T-helper 22 cell (primary cell): ENCODE measurements around the gene AMN.

ENCODE experiments used
- DNase-seq: peaks from one replicate; pipeline ENCODE4 v3.0.0-alpha.2; 2020; ENCODE audit warnings: low read depth

Gene AMN

DNA sequence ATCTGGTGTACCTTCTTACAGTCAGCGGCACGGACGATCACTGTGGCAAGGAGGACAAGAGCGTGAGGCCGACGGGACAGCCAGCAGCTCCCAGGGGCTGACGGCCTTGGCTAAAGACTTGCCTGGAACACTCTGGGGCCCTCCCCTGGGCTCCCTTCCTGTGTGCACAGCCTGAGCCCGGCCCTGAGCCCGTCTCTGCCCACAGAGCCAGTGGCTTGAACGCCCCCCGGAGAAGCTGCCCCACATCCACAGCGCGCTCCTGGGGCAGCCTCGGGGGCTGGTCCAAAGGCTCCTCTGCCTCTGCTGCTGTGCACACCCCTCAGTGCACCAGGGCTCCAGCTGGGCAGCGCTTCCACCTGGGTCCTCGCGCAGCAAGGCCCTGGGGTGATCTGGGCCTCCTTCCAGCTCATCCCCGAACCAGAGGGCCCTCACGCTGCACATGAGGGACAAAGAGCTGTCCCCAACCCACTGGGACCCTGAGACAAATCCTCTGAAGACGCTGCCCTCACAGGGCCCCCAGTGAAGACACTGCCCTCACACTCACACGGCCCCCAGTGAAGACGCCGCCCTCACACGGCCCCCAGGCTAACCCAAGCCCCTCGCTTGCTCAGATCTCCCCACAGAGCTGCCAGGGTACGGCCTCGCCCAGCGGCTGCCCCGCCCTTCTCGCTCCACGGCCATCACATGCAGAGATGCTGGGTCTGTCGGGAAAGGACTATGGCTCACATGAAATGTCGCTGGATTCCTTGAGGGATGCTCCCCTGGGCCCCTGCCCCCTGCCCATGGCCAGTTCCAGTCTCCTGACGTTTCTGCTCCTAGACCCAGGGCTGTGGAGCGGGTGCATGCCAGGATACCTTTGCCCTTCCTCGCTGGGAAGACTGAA lies 22.2 kb downstream of the AMN start:
- DNase-seq: no peak

DNA sequence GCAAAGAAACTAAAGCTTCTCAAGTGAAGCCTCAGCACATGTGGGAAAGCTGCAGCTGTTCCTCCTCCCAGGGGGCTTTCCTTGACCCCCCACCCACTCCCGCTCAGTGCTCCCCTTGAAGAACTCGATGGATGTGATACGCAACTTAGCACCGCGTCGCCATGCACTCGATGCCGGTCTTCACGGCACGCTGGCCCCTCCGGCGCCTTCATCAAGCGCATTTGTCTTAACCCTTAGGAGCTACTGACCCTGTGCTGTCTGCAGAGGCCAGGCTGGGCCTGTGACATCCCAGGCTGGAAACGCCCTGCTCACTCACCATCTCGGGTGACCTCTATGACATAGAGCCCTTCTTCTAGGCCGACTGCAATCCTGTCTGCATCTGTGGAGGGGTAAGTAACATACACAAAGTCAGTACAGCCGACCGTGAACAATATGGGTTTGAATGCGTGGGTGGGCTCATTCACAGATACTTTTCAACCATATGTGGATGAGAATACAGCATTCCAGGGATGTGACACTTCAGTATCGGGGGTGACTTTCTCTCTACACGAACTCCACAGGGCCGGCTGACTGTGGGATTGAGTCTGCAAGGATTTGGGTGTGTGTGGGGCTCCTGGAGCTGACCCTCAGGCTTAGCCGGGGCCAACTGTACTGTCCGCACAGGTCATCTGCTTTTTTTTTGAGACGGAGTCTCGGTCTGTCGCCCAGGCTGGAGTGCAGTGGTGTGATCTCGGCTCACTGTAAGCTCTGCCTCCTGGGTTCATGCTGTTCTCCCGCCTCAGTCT lies 23.1 kb downstream of the AMN start:
- DNase-seq: no peak

DNA sequence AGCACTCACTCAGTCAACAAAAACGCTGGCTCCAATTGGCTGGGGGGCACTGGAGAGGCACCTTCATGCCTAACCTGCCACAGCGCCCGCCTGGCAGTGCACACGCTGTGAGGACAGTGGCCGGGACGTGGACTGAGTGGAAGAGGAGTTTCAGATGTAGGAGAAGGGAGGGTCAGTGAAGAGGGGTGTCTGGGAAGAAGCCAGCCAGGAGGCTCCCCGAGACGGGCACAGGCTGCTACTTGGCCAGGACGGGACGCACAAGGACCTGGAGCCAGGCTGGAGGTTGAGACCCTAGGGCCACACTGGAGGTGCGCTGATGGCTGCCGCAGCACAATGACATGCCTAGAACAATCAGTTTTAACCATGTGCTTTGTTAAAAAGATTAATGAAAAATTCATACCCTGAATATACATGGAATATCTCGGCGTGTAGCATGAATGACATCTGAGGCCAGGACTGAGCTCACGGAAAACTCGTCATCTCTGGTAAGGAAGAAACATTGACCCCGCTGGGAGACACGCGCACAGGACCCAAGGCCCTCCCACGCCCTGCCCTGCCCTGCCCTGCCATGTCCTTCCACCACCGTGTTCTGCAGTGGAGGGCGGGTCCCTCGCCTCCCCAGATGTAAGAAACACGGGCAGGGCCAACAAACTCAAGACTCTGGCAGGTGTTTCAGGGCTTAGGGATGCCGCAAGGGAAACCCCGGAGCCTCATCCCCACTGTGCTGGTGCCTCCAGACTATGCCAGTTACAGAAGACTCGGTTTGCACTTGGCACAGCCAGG lies 25.0 kb downstream of the AMN start:
- no peak for DNase-seq

DNA sequence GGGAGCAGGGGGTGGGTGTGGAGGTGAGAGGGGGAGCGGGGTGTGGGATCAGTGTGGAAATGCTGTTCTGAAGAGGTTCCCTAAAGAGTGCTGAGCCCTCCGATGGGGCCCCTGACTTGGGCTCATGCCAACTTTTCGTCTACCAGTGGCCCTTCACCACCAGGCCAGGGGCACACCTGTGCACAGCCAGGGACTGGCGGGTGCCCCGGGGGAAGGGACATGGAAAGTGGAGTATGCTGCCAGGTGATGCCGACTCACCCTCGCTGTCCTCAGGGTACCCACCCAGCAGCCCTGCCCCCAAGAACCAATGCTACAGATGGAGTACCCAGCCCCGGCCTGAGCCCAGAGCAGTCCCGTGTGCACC lies 26.2 kb downstream of the AMN start:
- no peak for DNase-seq

DNA sequence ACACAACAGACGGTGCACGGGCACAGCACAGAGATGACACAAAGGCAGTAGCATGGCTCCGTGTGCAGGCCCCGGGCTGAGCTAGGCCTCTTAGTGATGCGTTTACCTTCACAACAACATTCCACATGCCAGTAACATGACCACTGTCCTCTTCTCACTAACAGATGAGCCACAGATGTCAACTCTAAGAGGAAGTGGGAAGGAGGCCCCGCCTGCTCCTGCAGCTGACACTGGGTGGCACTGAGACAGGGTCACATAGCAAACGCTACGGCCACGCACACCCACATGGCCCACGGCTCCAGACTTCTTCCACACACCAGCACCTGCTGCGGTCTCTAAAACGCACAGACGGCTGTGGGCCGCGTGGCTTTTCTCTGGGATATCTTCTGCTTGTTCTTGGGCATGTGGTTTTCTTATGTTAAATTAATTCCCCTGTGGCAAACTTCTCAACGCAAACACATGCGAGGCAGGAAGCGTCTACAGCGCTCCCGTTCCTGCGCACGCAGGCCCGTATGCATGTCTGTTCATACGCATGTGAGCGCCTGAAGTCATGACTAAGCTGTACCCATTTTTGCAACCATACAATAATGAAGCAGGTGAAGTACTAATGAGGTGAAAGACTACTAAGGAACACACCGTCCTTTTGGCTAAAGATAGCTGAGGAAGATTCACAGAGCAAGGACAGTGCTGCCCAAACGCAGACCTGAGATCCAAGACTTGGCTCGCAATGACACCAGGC lies 26.8 kb downstream of the AMN start:
- DNase-seq: no peak

DNA sequence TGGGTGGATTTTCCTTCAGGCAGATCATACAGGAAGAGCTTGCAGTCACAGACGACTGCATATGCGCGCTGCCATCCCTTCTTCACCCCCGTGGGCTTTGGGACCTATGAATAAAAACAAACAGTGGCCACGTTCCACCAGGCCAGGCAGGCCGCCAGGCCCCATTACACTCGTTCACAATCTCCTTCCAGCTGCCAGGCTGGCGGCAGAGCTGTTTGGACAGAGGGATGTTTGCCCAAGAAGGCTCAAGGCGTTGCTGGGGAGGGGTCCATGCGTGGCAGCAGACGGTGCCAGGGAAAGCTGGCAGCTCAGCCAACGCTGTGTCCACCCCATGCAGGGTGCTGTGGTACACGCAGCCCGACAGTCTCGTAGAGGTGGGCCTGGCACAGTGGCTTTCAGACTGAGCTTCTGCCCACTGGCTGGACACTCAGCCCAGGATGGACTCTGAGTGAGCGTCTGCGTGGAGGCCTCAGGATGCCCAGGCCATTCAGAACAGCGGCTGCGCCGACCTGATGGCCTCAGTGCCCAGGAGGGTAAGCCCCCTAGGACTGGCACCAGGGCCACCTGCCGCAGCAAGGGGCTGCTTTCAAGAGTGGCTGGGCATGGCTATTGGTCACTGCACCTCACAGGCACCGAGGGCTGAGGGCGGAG lies 27.5 kb downstream of the AMN start:
- DNase-seq: no peak

DNA sequence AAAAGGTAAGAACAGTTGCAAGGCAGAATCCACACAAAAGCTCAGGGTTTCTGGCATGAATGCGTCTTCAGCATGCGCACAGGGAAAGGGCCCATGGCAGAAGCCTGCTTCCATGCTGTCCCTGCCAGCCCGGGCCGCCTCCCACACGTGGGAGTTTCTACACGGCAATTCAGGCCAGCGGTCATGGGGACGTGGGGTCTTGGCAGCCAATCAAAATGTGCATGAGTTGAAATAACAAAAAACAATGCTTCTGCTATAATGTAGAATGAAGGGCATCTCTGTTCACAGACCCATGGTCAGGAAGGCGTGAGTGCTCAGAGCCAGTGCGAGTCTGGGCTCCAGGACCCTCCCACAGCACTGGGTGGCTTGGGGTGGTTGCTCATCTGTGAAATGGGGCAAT lies 28.6 kb downstream of the AMN start:
- DNase-seq: no peak

DNA sequence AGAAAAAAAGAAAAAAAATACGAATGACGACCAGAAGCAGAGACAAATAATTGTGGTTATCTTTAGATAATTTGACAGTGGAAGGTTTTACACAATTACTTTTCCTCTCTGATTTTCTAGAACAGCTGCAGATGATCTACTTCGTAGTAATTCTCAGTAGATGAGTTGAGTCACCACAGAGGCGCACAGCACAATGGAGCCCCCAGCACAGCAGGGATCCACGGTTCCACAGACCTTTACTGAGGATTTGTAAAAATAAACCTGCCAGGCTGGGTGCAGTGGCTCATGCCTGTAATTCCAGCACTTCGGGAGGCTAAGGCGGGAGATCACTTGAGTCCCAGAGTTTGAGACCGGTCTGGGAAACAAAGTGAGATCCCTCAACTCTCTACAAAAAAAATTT lies 29.3 kb downstream of the AMN start:
- no peak for DNase-seq

DNA sequence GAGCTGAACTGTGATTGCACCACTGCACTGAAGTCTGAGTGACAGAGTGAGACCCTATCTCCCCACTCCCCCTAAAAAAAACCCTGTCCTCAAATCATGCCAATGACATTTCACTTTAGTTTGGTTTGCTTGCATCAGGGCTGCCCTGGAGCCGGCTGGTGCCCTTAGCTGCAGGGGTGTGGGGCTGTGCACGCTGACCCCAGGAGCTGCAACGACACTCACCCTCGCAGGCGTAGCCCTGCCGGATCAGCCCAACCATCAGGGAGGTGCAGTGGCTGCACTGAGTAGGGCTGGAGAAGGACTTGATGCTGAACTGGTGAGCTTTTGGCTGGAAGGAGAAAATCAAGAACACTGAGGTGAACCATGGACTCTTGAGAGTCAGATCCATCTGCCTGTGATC lies 29.8 kb downstream of the AMN start:
- DNase-seq: no peak

DNA sequence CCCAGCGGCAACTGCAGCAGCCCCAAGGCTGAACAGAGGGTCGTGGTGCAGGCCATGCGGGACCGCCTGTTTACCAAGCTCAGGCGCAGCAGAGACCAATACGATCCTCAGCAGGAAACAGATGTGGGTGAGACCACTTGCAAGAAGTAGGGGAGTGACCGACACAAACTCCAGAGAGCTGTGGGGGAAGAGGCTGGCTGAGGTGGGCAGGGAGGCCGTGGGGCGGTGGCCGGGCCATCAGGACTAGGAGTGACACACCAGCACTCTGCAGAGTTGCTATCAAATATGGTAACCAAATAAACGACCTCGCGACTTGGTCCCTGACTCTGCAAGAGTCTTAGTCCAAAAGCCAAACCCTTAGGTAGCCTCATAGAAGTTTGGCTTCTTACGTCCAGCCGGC lies 30.6 kb downstream of the AMN start:
- no peak for DNase-seq

DNA sequence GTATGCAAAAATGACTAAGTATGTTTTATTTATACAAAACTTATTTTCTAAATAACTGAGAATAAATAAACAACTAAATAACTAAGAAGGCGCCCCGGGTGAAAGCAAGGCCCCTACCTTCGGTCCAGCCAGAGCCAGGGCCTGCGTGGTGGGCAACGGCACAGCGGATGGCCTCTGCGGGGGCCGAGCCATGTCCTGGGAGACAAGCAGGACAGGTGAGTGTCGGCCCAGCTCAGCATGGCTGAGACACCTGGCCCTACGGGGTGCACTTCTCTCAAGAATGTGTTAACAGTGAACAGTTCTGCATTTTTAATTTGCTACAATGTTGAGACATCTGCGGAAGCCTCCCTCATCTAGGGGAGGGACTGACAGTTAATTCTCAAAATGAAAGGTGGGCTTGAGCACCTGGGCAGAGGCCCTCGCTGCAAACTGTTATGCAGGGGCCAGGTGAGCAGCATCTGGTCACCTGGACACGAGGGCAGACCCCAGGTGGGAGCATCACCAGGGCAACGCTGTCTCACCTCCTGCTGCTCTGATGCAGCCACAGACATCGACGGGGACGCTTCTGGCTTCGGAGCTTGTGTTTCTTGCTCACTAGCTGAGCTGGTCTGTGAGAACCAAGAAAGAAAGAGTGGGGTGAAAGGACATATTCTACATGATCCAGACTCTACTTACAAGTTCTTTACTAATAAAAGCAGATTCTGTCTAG lies 31.8 kb downstream of the AMN start:
- no peak for DNase-seq

DNA sequence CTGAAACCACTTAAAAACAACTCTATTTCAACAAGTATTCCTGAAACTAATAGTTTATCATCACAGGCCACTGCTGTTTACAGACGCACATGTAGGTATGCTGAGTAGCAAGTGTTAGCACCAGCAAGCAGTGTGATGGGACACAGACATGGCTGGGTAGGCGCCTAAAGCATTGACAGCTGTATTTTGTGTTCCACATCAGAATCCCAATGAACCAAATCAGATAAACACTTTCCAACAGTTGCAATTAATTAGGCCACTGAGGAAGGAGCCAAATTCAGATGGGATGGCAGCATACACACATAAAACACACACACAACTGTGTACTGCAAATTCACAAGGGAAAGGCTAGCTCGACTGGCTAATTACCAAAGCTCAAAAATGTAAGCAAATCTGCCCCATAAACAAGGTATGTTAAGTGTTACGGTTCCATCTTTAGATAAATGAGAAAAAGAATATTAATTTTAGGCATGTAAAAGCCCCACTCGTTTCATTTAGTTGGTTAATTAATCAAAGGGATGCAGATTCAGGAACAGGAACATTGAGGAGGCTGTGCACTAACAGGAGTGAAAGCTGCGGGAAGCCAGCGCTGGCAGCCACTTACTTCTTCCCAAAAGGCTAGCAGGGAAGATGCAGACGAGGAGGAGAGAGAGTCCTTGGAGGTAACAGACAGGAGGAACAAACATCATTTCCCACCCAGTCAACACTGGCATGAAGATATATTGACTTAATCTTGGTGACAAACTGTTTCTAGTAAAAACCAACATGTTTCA lies 33.4 kb downstream of the AMN start:
- no peak for DNase-seq

DNA sequence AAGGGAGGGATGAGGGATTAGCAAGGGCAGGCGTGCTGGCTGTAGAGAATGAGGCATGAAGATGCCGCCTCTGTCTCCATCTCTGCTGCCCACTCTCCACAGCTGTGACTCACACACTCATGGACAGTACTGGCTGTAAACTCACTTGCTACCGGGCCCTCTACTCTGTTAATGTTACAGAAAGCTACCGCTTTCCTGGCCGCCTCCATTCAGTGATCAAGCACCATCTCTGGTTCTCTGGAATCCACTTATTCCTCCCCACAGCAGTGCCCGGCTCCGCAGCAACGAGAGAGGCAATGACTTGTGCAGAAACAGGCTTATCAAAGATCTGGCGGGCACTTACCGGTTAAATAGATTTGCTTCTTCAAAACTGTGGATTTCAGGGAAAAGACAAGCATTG lies 34.8 kb downstream of the AMN start:
- DNase-seq: no peak

DNA sequence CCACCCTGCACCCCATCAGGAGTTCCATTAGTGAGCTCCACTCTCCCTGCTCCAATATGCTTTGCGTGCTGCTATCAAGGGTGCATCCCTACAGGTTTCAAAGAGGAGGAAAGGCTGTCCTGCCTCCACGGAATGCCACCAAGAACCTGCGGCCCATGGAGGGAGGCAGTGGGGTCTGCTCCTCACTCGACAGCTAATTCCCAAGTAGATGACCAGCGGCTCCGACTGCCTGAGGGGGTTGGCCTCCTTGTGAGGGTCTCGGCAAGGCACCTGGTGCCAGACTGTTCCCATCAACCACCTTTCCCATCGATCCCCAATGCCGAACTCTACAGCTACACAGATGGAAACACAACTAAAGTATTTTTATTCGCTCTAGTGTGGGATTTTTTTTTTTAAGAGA lies 36.0 kb downstream of the AMN start:
- no peak for DNase-seq

DNA sequence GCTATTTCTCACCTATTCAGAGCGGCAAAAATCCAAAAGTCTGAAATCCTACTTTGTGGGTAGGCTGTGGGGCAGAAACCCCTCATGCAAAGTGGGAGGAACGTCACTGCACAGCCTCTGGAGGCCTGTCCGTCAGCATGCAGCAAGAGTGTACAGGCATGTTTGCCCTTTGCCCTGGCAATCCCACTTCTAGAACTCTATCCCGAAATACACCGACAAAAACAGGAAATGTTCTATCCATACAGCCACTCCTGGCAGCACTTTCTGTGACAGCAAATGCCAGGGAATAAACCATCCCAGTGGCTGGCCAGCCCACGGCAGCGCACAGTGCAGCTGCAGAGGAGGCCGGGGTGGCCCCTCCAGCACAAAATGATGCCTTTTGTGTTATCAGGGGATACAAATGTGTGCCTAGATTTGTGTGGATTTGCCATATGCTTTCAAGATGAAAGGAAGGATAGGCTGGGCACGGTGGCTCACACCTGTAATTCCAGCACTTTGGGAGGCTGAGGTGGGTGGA lies 39.7 kb downstream of the AMN start:
- DNase-seq: no peak

DNA sequence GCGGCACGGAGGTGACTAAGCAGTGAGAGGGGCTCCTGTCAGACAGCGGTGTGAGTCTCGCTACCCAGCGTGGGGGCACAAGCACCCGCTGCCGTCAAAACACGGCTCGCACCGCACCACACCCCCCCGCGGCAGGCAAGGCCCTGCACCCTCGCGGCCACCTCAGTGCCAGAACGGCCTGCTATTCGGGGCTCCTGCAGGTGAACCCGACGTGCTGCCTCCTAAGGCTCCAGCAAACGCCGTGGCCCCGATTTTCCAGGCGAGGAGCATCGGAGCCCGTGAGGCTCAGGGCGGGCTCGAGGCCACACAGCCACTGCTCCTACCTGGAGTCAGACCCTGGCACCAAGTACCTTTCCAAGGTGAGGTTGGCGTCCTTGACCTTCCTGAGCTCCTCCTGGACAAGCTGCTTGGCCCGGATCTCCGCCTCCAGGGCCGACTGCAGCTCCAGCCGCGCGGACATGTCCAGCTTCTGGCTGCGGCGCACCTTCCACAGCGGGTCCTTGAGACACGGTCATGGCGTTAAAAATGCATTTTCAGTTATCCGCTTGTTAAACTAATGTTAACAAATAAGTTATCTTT lies 41.8 kb downstream of the AMN start:
- no peak for DNase-seq

DNA sequence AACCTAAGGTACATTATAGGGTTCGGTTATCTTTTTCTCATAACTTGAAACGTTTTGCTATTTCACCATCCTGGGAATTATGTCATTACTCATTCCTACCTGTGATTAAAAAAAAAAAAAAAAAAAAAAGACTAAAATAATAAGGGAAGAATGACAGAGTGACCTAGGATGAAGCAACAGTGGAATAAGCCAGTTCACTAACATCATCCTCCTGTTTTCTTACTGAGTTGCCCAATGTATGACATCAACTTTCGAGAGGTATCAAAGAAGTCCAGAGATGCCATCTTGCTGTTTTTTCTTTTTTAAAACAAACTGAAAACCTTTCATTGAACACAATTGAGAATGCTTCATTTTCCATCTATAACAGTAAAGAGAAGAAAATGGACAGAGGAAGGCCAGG lies 42.8 kb downstream of the AMN start:
- DNase-seq: no peak

DNA sequence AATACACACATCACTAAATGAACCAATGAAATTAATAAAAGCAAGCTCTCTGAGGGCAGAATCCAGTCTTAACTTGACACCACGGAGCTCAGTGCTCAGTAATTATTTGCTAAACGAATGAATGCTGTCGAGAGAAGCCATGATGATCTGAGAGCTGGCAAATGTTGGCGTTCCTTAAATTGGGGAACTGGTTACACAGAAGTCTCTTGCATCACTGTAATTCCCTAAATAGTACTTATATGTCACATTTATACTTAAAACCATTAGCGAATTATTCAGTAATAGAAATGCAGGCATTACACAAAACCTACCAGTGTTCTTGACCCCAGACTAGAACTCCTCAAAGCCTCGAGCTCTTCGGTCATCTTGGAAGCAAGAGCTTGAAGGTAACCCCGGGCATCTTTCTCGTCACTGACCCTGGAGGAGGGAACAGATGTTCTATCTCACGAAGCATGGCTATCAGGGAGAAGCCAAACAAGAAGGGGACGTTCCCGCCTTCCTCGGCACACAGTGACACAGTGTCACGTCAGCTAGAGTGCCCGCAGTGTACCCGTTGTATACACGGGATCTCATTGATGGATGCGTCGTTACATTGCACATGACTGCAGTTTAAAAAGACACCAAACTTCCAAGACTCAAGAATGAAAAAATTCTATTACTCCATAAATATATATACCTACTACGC lies 43.6 kb downstream of the AMN start:
- DNase-seq: no peak
